ENCODE results near the gene SLC29A3.
A peak's percentile ranks its signal among the peaks of the same experiment; 100 is the strongest.

GRCh38 chr10:71285180-71285545 lies 33.9 kb upstream of the SLC29A3 start:
- peak; percentile 78 for TF ChIP-seq CTCF (conservative IDR thresholded peaks at IDR 0.05; ENCODE audit: low read depth, low read length)
- no peak for TF ChIP-seq EZH2 (IDR thresholded peaks at IDR 0.05; ENCODE audit: low read length, unreplicated experiment)
- no peak for TF ChIP-seq EZH2phosphoT487 (IDR thresholded peaks at IDR 0.05; ENCODE audit: borderline replicate concordance, low read length)
